WTC11 (cell line): ENCODE measurements around the gene APH1A. TPM values are rescaled to one million over a fixed set of nuclear protein-coding genes. Genes with fewer than 3 reads are reported as not detected.

Source experiments
- ATF2 ChIP-seq: sonication (generic); formaldehyde crosslinking; IDR thresholded peaks from 2 replicates; pipeline ENCODE4 v1.8.1; 2022; ENCODE audit warnings: low read depth, missing genetic modification reagents, borderline replicate concordance
- CREB1 ChIP-seq: sonication (generic); formaldehyde crosslinking; IDR thresholded peaks from 2 replicates; pipeline ENCODE4 v1.8.0; 2023; ENCODE audit warnings: mild to moderate bottlenecking, missing genetic modification reagents
- CREM ChIP-seq: sonication (generic); formaldehyde crosslinking; IDR thresholded peaks from 2 replicates; pipeline ENCODE4 v1.8.1; 2022; ENCODE audit warnings: mild to moderate bottlenecking, missing genetic modification reagents, moderate library complexity
- E2F1 ChIP-seq: sonication (generic); formaldehyde crosslinking; IDR thresholded peaks from 2 replicates; pipeline ENCODE4 v1.8.0; 2022; ENCODE audit warnings: mild to moderate bottlenecking, missing genetic modification reagents
- E2F5 ChIP-seq: sonication (generic); formaldehyde crosslinking; IDR thresholded peaks from 2 replicates; pipeline ENCODE4 v1.8.1; 2022; ENCODE audit warnings: mild to moderate bottlenecking, moderate library complexity, missing genetic modification reagents
- ERG ChIP-seq: fragments of 250-450 bp; sonication (Bioruptor Pico); IDR thresholded peaks from 2 replicates; pipeline ENCODE4 v1.8.0; 2021; ENCODE audit warnings: mild to moderate bottlenecking
- ESRRA ChIP-seq: sonication (generic); formaldehyde crosslinking; IDR thresholded peaks from 2 replicates; pipeline ENCODE4 v1.8.1; 2022; ENCODE audit warnings: mild to moderate bottlenecking, missing genetic modification reagents, borderline replicate concordance
- FOXJ3 ChIP-seq: sonication (generic); formaldehyde crosslinking; IDR thresholded peaks from 2 replicates; pipeline ENCODE4 v1.9.0; 2021; ENCODE audit warnings: missing genetic modification reagents, mild to moderate bottlenecking, borderline replicate concordance
- FOXK1 ChIP-seq: sonication (generic); formaldehyde crosslinking; IDR thresholded peaks from 2 replicates; pipeline ENCODE4 v1.8.0; 2022; ENCODE audit warnings: mild to moderate bottlenecking, moderate library complexity, missing genetic modification reagents
- FOXP1 ChIP-seq: sonication (generic); formaldehyde crosslinking; IDR thresholded peaks from 2 replicates; pipeline ENCODE4 v1.8.0; 2022; ENCODE audit warnings: missing genetic modification reagents, mild to moderate bottlenecking, moderate library complexity, borderline replicate concordance
- FOXP4 ChIP-seq: sonication (generic); formaldehyde crosslinking; IDR thresholded peaks from 2 replicates; pipeline ENCODE4 v1.8.0; 2022; ENCODE audit warnings: mild to moderate bottlenecking, missing genetic modification reagents
- GRHL2 ChIP-seq: fragments of 250-450 bp; sonication (Bioruptor Pico); IDR thresholded peaks from 2 replicates; pipeline ENCODE4 v1.8.0; 2022; ENCODE audit warnings: mild to moderate bottlenecking, moderate library complexity; ENCODE audit not compliant: insufficient replicate concordance, severe bottlenecking
- MAX ChIP-seq: sonication (generic); formaldehyde crosslinking; IDR thresholded peaks from 2 replicates; pipeline ENCODE4 v1.8.0; 2022; ENCODE audit warnings: mild to moderate bottlenecking, missing genetic modification reagents
- NFE2L1 ChIP-seq: sonication (generic); formaldehyde crosslinking; IDR thresholded peaks from 2 replicates; pipeline ENCODE4 v1.8.1; 2023; ENCODE audit warnings: missing genetic modification reagents
- OVOL2 ChIP-seq: fragments of 250-450 bp; sonication (Bioruptor Pico); IDR thresholded peaks from 2 replicates; pipeline ENCODE4 v1.9.0; 2021; ENCODE audit warnings: mild to moderate bottlenecking, borderline replicate concordance
- SP1 ChIP-seq: sonication (generic); formaldehyde crosslinking; conservative IDR thresholded peaks from 2 replicates; pipeline ENCODE4 v1.8.1; 2022; ENCODE audit warnings: missing genetic modification reagents
- TP53 ChIP-seq: sonication (generic); formaldehyde crosslinking; IDR thresholded peaks from 2 replicates; pipeline ENCODE4 v1.8.1; 2023; ENCODE audit warnings: mild to moderate bottlenecking, missing genetic modification reagents
- USF1 ChIP-seq: sonication (generic); formaldehyde crosslinking; IDR thresholded peaks from 2 replicates; pipeline ENCODE4 v1.8.0; 2022; ENCODE audit warnings: mild to moderate bottlenecking, missing genetic modification reagents
- ZBTB43 ChIP-seq: sonication (generic); formaldehyde crosslinking; IDR thresholded peaks from 2 replicates; pipeline ENCODE4 v1.8.1; 2023; ENCODE audit warnings: mild to moderate bottlenecking, missing genetic modification reagents
- ZMAT4 ChIP-seq: fragments of 250-450 bp; sonication (Bioruptor Pico); IDR thresholded peaks from 2 replicates; pipeline ENCODE4 v1.9.0; 2021; ENCODE audit warnings: mild to moderate bottlenecking
- ZNF263 ChIP-seq: sonication (generic); formaldehyde crosslinking; IDR thresholded peaks from 2 replicates; pipeline ENCODE4 v1.8.1; 2022; ENCODE audit warnings: low read depth, mild to moderate bottlenecking, moderate library complexity, missing genetic modification reagents
- ZNF532 ChIP-seq: fragments of 250-450 bp; sonication (Bioruptor Pico); IDR thresholded peaks from 2 replicates; pipeline ENCODE4 v1.9.0; 2021; ENCODE audit warnings: mild to moderate bottlenecking, borderline replicate concordance
- total RNA-seq: library from RNA; stranded (reverse); gene quantifications from 3 replicates; pipeline ENCODE4 v1.2.3, GENCODE V29; 2021

The APH1A gene
- total RNA-seq, 1 experiment from 2014 or later, result 120 TPM

- TF ChIP-seq ZNF532 (CRISPR knock-in tag) (no peak), GRHL2 (CRISPR knock-in tag) (no peak), USF1 (CRISPR knock-in tag) (peak; percentile 86; the same call in 1 of the 2 replicates), ATF2 (CRISPR knock-in tag) (peak; percentile 10; the same call in 1 of the 2 replicates), ZMAT4 (no peak), OVOL2 (CRISPR knock-in tag) (no peak), MAX (CRISPR knock-in tag) (peak; percentile 91), ZNF263 (CRISPR knock-in tag) (peak; percentile 66), E2F5 (peak; percentile 44; the same call in 1 of the 2 replicates), ERG (CRISPR knock-in tag) (no peak), FOXP1 (CRISPR knock-in tag) (peak; percentile 63), TP53 (CRISPR knock-in tag) (peak; percentile 18; the same call in 1 of the 2 replicates), FOXJ3 (no peak), ZBTB43 (peak; percentile 23; the same call in 1 of the 2 replicates), CREM (CRISPR knock-in tag) (no peak), SP1 (CRISPR knock-in tag) (peak; percentile 69), E2F1 (CRISPR knock-in tag) (peak; percentile 14; the same call in 1 of the 2 replicates), NFE2L1 (CRISPR knock-in tag) (peak; percentile 16; the same call in 1 of the 2 replicates), CREB1 (CRISPR knock-in tag) (peak; percentile 50; the same call in 1 of the 2 replicates), ESRRA (CRISPR knock-in tag) (0 out of 2 replicates have a peak, but pooled peaks have one; percentile 29), FOXP4 (CRISPR knock-in tag) (0 out of 2 replicates have a peak, but pooled peaks have one; percentile 37), FOXK1 (CRISPR knock-in tag) (peak; percentile 85; the same call in 1 of the 2 replicates)
Measured at GRCh38 chr1:150281758-150282557, 13.1 kb upstream of the APH1A start, which contains the start of gene CIART (continued).
